Measurements from ENCODE around the gene GPX1.

DNA sequence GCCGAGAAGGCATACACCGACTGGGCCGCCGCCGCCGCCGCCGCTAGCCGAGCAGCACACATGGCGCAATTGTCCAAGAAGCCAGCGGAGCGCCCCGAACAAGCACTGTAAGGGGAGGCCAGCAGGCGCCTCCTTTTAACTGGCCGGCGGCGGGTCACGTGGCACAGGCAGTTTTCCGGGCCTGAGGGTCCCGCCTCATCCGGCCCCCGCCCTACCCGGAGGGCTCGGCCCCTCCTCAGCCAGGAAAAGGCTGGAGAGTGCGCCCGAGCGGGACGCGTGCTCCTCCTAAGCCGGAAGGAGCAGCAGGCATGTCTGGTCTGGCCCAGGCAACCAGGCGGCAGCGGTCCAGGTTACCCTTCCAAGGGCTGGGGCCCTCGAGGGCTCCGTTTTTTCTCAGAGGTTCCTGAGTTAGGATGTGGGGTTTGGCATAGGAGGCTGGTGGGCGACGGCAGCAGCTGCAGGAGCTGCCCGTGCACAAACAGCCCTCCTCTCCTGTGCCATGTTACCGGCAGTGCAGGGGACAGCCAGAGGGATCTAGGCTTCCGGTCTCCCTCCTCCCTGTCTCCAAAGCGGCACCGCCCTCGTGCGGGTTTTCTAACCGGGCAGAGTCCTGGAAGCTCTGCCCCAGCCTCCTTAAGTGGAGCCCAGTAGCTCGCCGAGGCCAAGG is at the start of gene GPX1:
- TF ChIP-seq, protein P1, sequence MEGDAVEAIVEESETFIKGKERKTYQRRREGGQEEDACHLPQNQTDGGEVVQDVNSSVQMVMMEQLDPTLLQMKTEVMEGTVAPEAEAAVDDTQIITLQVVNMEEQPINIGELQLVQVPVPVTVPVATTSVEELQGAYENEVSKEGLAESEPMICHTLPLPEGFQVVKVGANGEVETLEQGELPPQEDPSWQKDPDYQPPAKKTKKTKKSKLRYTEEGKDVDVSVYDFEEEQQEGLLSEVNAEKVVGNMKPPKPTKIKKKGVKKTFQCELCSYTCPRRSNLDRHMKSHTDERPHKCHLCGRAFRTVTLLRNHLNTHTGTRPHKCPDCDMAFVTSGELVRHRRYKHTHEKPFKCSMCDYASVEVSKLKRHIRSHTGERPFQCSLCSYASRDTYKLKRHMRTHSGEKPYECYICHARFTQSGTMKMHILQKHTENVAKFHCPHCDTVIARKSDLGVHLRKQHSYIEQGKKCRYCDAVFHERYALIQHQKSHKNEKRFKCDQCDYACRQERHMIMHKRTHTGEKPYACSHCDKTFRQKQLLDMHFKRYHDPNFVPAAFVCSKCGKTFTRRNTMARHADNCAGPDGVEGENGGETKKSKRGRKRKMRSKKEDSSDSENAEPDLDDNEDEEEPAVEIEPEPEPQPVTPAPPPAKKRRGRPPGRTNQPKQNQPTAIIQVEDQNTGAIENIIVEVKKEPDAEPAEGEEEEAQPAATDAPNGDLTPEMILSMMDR (conservative IDR thresholded peaks at IDR 0.05; ENCODE audit: low read depth, low read length) = no peak
- TF ChIP-seq EZH2 (IDR thresholded peaks at IDR 0.05; ENCODE audit: borderline replicate concordance, low read depth, low read length, poor library complexity, severe bottlenecking) = no peak
